WERI-Rb-1 (cell line): Measurements from ENCODE around the gene FNDC4.
"Not testable (repeated sequence)": the region's sequence is repeated elsewhere in the genome, so short reads cannot be mapped to it uniquely, and the experiment has no call there.

Experiments
- DNase-seq: peaks from one replicate; pipeline ENCODE4 v3.0.0-alpha.2; 2020
- H3K27ac ChIP-seq: fragments of 250-450 bp; sonication (Bioruptor Pico); 2 replicates; pipeline ENCODE4 v1.5.1; 2020; ENCODE audit warnings: mild to moderate bottlenecking, moderate library complexity
- H3K27me3 ChIP-seq: fragments of 250-450 bp; sonication (Bioruptor Pico); 2 replicates; pipeline ENCODE4 v1.5.1; 2021; ENCODE audit warnings: mild to moderate bottlenecking, low read depth, moderate library complexity; ENCODE audit not compliant: insufficient read depth, severe bottlenecking
- H3K36me3 ChIP-seq: fragments of 250-450 bp; sonication (Bioruptor Pico); 2 replicates; pipeline ENCODE4 v1.5.1; 2020; ENCODE audit warnings: mild to moderate bottlenecking, moderate library complexity
- H3K4me3 ChIP-seq: 2 replicates; pipeline ENCODE4 v1.5.1; 2011; ENCODE audit warnings: low read depth, mild to moderate bottlenecking, control low read depth, low read length
- H3K9me3 ChIP-seq: fragments of 250-450 bp; sonication (Bioruptor Pico); 2 replicates; pipeline ENCODE4 v1.5.1; 2021; ENCODE audit warnings: mild to moderate bottlenecking, moderate library complexity; ENCODE audit not compliant: severe bottlenecking
- CTCF ChIP-seq: IDR thresholded peaks from 2 replicates; pipeline ENCODE4 v1.5.1; 2011; ENCODE audit warnings: low read depth, mild to moderate bottlenecking, control low read depth, inconsistent platforms, low read length

The FNDC4 gene

DNA sequence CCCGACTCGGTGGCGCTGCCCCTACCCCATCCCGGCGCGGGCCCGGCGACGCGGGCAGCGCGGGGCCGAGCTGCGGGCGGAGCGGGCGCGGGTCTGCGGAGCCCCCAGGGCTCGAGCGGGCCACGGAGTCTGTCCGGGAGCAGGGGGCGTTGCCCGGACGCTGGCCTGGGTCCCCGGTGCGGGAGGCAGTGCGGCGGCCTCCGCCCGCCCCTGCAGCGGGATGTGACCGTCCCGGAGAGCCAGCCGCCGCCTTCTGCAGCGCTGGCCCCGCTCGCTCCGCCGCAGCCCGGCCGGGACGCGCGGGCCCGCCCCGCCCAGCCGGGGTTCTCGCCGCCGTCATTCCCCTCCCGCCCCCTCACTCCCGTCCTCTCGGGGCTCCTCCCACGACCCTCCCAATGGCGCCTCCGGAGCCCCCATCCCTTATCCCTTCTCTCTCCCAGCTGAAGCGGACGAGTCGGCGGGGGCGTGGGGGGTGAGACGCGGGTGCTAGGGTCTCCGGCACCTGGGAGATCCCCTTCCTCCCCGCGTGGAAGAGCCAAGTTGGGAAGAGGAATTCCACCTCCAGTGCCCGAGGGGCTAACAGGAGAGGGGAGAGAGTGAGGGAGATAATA, at the start of gene FNDC4:
Gene FNDC4 (minus strand): TSS at position 257 of the 611 bp plus-strand sequence. CDS start 521 bp downstream, outside the sequence.
- no peaks in the 10 kb centered on the region for H3K36me3 ChIP-seq
- H3K4me3 ChIP-seq = peak within 1 kb of the TSS; percentile 76
- no peak for TF ChIP-seq CTCF
- H3K27me3 ChIP-seq = peaks cover 3% of the 10 kb centered on the region
- no peaks in the 10 kb centered on the region for H3K9me3 ChIP-seq
- no peak within 1 kb of the TSS for H3K27ac ChIP-seq
- peak; percentile 59 for DNase-seq

DNA sequence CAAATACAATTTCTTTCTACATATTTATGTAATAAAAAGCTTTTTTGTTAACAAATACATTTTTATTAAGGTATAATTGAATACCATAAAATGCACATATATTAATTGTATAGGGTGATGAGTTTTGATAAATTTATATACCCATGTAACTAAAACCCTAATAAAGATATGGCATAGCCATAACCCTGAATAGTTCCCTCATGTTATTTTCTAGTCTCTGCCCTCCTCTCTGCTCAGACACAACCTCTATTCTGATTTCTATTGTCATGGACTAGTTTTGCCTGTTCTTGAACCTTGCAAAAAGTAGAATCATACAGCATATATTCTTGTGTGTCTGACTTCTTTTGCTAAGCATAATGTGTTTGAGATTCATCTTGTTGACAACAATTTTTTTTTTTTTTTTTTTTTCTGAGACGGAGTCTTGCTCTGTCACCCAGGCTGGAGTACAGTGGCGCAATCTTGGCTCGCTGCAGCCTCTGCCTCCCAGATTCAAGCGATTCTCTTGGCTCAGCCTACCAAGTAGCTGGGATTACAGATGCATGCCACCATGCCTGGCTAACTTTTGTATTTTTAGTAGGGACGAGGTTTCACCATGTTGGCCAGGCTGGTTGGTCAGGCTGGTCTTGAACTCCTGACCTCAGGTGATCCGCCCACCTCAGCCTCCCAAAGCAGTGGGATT, 49.3 kb upstream of the FNDC4 start:
- Histone ChIP-seq H3K27ac (no peak overlapping the region), H3K4me3 (no peak overlapping the region), H3K9me3 (peaks cover 7% of the 10 kb centered on the region), H3K36me3 (no peaks in the 10 kb centered on the region), H3K27me3 (no peaks in the 10 kb centered on the region)
- no peak for TF ChIP-seq CTCF
- DNase-seq = no peak

DNA sequence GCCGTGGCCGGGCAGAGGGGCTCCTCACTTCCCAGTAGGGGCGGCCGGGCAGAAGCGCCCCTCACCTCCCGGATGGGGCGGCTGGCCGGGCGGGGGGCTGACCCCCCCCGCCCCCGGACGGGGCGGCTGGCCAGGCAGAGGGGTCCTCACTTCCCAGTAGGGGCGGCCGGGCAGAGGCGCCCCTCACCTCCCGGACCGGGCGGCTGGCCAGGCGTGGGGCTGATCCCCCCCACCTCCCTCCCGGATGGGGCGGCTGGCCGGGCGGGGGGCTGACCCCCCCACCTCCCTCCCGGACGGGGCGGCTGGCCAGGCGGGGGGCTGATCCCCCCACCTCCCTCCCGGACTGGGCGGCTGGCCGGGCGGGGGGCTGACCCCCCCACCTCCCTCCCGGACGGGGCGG, 44.6 kb upstream of the FNDC4 start:
- H3K36me3 ChIP-seq, H3K9me3 ChIP-seq, H3K4me3 ChIP-seq, DNase-seq, H3K27ac ChIP-seq, H3K27me3 ChIP-seq: not testable (repeated sequence)

DNA sequence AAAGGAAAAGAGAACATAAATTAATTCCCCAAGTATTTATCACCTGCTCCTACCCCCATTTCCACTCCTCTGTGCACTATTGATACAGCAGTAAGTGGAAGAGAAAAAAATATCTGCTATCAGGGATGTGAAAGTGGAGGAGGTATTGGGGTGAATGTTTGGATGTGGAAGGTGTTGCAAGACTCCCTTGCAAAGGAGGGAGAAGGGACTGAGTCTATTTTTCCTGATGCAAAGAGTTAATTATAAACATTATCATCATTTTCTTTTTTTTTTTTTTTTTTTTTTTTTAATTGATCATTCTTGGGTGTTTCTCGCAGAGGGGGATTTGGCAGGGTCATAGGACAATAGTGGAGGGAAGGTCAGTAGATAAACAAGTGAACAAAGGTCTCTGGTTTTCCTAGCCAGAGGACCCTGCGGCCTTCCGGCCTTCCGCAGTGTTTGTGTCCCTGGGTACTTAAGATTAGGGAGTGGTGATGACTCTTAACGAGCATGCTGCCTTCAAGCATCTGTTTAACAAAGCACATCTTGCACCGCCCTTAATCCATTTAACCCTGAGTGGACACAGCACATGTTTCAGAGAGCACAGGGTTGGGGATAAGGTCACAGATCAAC, 43.9 kb upstream of the FNDC4 start:
- peak overlapping the region; percentile 49 for H3K27ac ChIP-seq
- not testable (repeated sequence) for H3K9me3 ChIP-seq, H3K4me3 ChIP-seq, H3K36me3 ChIP-seq, H3K27me3 ChIP-seq, DNase-seq

GRCh38 chr2:27537287-27537686, 42.3 kb upstream of the FNDC4 start:
- no peaks in the 10 kb centered on the region for H3K9me3 ChIP-seq
- H3K27ac ChIP-seq = no peak overlapping the region
- no peak for DNase-seq
- no peaks in the 10 kb centered on the region for H3K27me3 ChIP-seq
- no peaks in the 10 kb centered on the region for H3K36me3 ChIP-seq
- TF ChIP-seq CTCF = no peak
- H3K4me3 ChIP-seq = no peak overlapping the region

- no peaks in the 10 kb centered on the region for H3K9me3 ChIP-seq
- H3K36me3 ChIP-seq = no peaks in the 10 kb centered on the region
- H3K27me3 ChIP-seq = no peaks in the 10 kb centered on the region
- H3K27ac ChIP-seq = no peak overlapping the region
- no peak overlapping the region for H3K4me3 ChIP-seq
- TF ChIP-seq CTCF = no peak
- DNase-seq = no peak
These were observed 37.0 kb upstream of the FNDC4 start for GRCh38 chr2:27531983-27532382.
